HUES6 (cell line): ENCODE results near the gene SLC31A1.
"Not testable (repeated sequence)": the region's sequence is repeated elsewhere in the genome, so short reads cannot be mapped to it uniquely, and the experiment has no call there.

Source experiments
- H3K27ac ChIP-seq: 2 replicates; pipeline ENCODE4 v1.7.0; 2013; ENCODE audit warnings: low read depth, mild to moderate bottlenecking, low read length, inconsistent platforms
- H3K27me3 ChIP-seq: 2 replicates; pipeline ENCODE4 v1.6.1; 2013; ENCODE audit warnings: low read length; ENCODE audit not compliant: control insufficient read depth, insufficient read depth
- H3K36me3 ChIP-seq: 2 replicates; pipeline ENCODE4 v1.6.1; 2013; ENCODE audit warnings: low read length; ENCODE audit not compliant: control insufficient read depth, insufficient read depth
- H3K4me1 ChIP-seq: 2 replicates; pipeline ENCODE4 v1.6.1; 2013; ENCODE audit warnings: low read length; ENCODE audit not compliant: control insufficient read depth, insufficient read depth
- H3K4me3 ChIP-seq: 2 replicates; pipeline ENCODE4 v1.5.1; 2013; ENCODE audit warnings: low read depth, low read length
- H3K9ac ChIP-seq: one replicate; pipeline ENCODE4 v1.6.1; 2013; ENCODE audit warnings: mild to moderate bottlenecking, low read length
- H3K9me3 ChIP-seq: 2 replicates; pipeline ENCODE4 v1.6.1; 2013; ENCODE audit warnings: low read depth, low read length; ENCODE audit not compliant: control insufficient read depth, insufficient read depth

Gene SLC31A1

DNA sequence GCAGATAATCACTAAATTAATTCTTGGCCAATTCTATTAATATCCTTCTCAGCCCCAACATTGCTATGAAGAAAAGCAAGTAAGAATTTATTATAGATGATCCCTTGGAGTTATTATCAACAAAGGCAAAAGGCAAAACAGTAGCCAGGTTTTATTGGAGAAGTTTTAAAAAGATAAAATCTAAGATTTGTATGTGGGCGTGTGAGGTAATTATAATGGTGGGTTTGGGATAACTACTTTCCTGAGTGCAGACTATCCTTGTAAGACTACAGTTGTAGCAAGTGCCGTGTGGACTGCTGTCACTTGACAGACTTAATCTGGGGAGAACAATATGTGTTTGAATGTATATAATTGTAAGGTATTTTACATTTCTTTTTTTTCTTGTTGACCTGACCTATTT lies 23.2 kb downstream of the SLC31A1 start:
- H3K4me3 ChIP-seq, result no peak overlapping the region
- H3K9ac ChIP-seq, result no peak overlapping the region
- H3K27me3 ChIP-seq, result no peaks in the 10 kb centered on the region
- H3K4me1 ChIP-seq, result no peaks in the 10 kb centered on the region
- no peaks in the 10 kb centered on the region for H3K36me3 ChIP-seq
- peaks cover 3% of the 10 kb centered on the region; the same call in 1 of the 2 replicates for H3K9me3 ChIP-seq
- no peak overlapping the region for H3K27ac ChIP-seq

DNA sequence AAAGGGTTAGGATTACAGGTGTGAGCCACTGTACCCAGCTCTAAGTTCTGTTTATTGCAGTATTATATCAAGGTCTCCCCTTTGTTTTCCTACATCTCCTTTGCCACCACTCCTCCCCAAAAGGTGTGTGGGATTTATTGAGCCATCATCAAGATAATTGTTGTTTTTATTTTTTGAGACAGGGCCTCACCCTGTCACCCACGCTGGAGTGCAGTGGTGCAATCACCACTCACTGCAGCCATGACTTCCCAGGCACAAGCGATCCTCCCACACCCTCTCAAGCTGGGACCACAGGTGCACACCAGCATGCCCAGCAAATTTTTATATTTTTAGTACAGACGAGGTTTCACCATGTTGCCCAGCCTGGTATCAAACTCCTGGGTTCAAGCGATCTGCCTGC lies 24.6 kb downstream of the SLC31A1 start:
- Histone ChIP-seq H3K36me3 (no peaks in the 10 kb centered on the region), H3K4me1 (no peaks in the 10 kb centered on the region), H3K27me3 (no peaks in the 10 kb centered on the region), H3K4me3 (no peak overlapping the region), H3K9me3 (peaks cover 3% of the 10 kb centered on the region; the same call in 1 of the 2 replicates), H3K27ac (no peak overlapping the region), H3K9ac (no peak overlapping the region)

DNA sequence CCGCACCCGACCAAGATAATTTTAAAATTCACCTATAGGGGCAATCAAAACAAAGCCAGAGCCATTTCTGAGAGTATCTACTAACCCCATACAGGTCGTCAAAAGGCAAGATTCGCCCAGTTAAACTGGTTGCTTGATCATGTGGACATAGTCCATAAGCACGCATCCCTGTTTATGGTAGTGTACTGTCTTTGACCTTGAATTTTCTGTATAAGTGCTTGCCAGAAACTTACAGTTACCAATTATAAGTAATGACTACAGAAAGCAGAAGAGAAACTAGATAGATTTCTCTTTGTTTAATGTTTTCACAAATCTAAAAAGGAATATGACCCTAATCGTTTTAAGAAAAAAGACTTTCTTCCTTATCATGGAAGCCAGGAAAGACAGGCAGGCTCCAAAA lies 25.6 kb downstream of the SLC31A1 start:
- no peaks in the 10 kb centered on the region for H3K27me3 ChIP-seq
- H3K36me3 ChIP-seq, result no peaks in the 10 kb centered on the region
- H3K9ac ChIP-seq, result no peak overlapping the region
- H3K27ac ChIP-seq, result no peak overlapping the region
- H3K9me3 ChIP-seq, result peaks cover 3% of the 10 kb centered on the region; the same call in 1 of the 2 replicates
- H3K4me1 ChIP-seq, result no peaks in the 10 kb centered on the region
- H3K4me3 ChIP-seq, result no peak overlapping the region

DNA sequence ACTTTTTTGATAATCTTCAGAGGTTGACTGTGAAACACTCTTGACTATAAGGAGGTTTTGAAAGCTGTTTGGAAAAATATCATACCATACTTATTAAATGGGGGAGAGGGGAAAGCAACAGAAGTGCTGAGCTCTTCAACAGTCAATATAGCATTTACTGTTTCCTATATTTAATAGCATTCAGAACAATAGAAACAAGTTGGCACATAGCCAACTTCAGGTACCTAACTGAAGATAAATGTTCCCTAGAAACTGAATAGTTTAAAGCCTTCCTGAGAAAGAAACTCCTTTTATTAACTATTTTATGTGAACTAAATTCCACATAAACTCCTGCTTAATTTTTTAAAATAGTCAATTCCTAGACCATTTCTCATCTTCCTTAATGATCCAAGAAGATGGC lies 26.3 kb downstream of the SLC31A1 start:
- Histone ChIP-seq H3K9ac (no peak overlapping the region), H3K36me3 (no peaks in the 10 kb centered on the region), H3K4me1 (no peaks in the 10 kb centered on the region), H3K27me3 (no peaks in the 10 kb centered on the region), H3K27ac (no peak overlapping the region), H3K4me3 (no peak overlapping the region), H3K9me3 (peaks cover 3% of the 10 kb centered on the region; the same call in 1 of the 2 replicates)

DNA sequence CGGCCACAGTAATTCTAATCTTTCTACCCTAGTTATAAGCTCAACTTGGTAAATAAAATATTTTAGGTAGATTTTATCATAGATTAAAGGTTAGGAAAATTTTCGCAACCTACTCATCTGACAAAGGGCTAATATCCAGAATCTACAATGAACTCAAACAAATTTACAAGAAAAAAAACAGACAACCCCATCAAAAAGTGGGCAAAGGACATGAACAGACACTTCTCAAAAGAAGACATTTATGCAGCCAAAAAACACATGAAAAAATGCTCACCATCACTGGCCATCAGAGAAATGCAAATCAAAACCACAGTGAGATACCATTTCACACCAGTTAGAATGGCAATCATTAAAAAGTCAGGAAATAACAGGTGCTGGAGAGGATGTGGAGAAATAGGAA lies 28.3 kb downstream of the SLC31A1 start:
- not testable (repeated sequence) for H3K4me3 ChIP-seq, H3K27me3 ChIP-seq, H3K9ac ChIP-seq, H3K9me3 ChIP-seq, H3K4me1 ChIP-seq, H3K27ac ChIP-seq, H3K36me3 ChIP-seq

DNA sequence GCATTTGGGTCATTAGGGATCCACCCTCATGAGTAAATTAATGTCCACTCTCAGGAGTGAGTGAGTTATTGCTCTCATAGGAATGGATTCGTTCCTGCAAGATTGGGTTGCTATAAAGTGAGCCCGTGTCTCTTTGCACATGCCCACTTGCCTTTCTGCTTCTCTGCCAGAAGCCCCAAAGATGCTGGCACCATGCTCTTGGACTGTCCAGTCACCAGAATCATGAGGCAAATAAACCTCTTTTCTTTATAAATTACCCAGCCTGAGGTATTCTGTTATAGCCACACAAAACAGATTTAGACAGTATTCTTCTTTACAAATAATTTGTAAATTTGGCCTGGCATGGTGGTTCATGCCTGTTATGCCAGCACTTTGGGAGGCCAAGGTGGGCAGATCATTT lies 29.5 kb downstream of the SLC31A1 start:
- no peak overlapping the region for H3K4me3 ChIP-seq
- H3K9ac ChIP-seq, result no peak overlapping the region
- H3K9me3 ChIP-seq, result peaks cover 3% of the 10 kb centered on the region; the same call in 1 of the 2 replicates

GRCh38 chr9:113254991-113255390 lies 33.6 kb downstream of the SLC31A1 start:
- Histone ChIP-seq H3K36me3 (peaks cover 27% of the 10 kb centered on the region), H3K27ac (no peak overlapping the region), H3K27me3 (no peaks in the 10 kb centered on the region), H3K9ac (no peak overlapping the region), H3K4me1 (no peaks in the 10 kb centered on the region), H3K9me3 (no peaks in the 10 kb centered on the region), H3K4me3 (no peak overlapping the region)

More for the DNA sequence above, 29.5 kb downstream of the SLC31A1 start:
- H3K27me3 ChIP-seq, result no peaks in the 10 kb centered on the region
- H3K4me1 ChIP-seq, result no peaks in the 10 kb centered on the region
- H3K27ac ChIP-seq, result no peak overlapping the region
- H3K36me3 ChIP-seq, result no peaks in the 10 kb centered on the region

DNA sequence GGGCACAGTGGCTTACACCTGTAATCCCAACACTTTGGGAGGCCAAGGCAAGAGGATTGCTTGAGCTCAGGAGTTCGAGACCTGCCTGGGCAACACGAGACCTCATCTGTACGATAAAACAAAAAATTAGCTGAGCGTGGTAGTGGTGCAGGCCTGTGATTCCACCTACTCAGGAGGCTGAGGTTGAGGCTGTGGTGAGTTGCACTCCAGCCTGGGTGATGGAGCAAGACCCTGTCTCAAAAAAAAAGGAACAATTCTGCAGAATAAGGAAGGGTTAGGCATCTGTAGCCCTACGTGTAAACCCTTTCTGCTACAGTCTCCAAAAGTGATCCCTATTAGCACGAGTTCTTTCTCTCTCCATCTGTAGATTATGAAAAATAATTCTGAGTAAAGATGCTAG lies 34.1 kb downstream of the SLC31A1 start:
- Histone ChIP-seq H3K9ac (no peak overlapping the region), H3K36me3 (peaks cover 32% of the 10 kb centered on the region), H3K4me3 (no peak overlapping the region), H3K9me3 (no peaks in the 10 kb centered on the region), H3K4me1 (no peaks in the 10 kb centered on the region), H3K27ac (no peak overlapping the region), H3K27me3 (no peaks in the 10 kb centered on the region)

DNA sequence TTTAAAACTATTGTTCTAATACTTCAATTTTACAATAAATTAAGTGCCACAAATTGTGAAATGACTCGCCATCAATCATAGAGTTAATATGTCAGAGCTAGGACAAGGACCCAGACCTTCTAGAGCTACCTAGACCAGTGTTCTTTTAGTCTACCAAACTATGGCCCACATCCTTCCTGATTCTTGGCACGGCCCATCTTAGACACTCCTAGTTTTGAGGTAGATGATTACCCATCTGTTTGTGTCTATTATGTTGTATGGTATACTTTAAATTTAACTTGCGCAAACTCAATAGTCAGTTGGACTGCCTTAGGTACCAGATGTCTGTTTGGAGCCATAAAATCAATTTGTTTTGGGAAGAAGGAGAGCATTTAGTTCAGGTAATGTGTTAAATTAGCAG lies 36.5 kb downstream of the SLC31A1 start:
- no peak overlapping the region for H3K4me3 ChIP-seq
- H3K4me1 ChIP-seq, result no peaks in the 10 kb centered on the region
- no peak overlapping the region for H3K27ac ChIP-seq
- H3K27me3 ChIP-seq, result no peaks in the 10 kb centered on the region
- no peak overlapping the region for H3K9ac ChIP-seq
- H3K36me3 ChIP-seq, result peaks cover 53% of the 10 kb centered on the region
- H3K9me3 ChIP-seq, result no peaks in the 10 kb centered on the region

DNA sequence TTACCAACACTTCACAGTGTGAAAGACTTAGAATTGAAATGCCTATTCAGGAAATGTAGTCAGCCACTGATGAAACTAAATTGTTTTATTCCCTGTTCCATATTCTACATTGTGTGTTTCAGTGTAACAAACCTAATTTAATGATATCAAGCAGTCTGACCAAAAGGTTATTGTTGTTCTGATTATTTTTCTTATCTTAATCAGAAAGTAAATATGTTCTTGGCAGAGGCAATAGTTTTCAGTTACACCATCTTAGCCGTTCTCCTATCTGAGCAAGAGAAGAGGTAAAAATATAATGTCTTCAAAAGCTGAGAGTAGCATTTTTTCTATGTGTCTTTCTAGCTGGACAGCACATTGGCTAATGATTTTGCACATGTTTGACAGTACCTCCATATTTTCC lies 36.9 kb downstream of the SLC31A1 start:
- Histone ChIP-seq H3K36me3 (peaks cover 53% of the 10 kb centered on the region), H3K27me3 (no peaks in the 10 kb centered on the region), H3K9me3 (no peaks in the 10 kb centered on the region), H3K4me3 (no peak overlapping the region), H3K4me1 (no peaks in the 10 kb centered on the region), H3K27ac (no peak overlapping the region), H3K9ac (no peak overlapping the region)

- Histone ChIP-seq H3K27me3 (no peaks in the 10 kb centered on the region), H3K9me3 (no peaks in the 10 kb centered on the region), H3K4me1 (no peaks in the 10 kb centered on the region), H3K27ac (no peak overlapping the region), H3K9ac (no peak overlapping the region), H3K36me3 (peaks cover 51% of the 10 kb centered on the region), H3K4me3 (no peak overlapping the region)
Measured at GRCh38 chr9:113261917-113262671, 40.8 kb downstream of the SLC31A1 start.
